Adrenal gland (tissue), 5 donors: ENCODE results near the gene EDAR.

Source experiments
- POLR2A ChIP-seq, 2 donors: fragments of 450-650 bp; IDR thresholded peaks; one replicate each; pipeline ENCODE4 v1.6.1; 2017; ENCODE audit warnings: antibody characterized with exemption in 2 of 2, mild to moderate bottlenecking in 2 of 2, moderate library complexity in 1 of 2
- TF ChIP-seq, protein P1 (sequence below), 6 experiments: fragments of 450-650 bp in 4 of 6; fragments of 200-600 bp in 2 of 6; sonication (generic) in 1 of 6; IDR thresholded peaks; 1 replicate in 5 of 6; 2 replicates in 1 of 6; pipeline versions ENCODE4 v1.5.1 to v1.8.0; 2016 to 2021; ENCODE audit warnings: antibody characterized with exemption in 6 of 6, mild to moderate bottlenecking in 2 of 6, moderate library complexity in 1 of 6
- donor health status: DM: no; HTN: no; CAD: no.

GRCh38 chr2:108950369-108951135, 38.5 kb downstream of the EDAR start:
- TF ChIP-seq, protein P1, sequence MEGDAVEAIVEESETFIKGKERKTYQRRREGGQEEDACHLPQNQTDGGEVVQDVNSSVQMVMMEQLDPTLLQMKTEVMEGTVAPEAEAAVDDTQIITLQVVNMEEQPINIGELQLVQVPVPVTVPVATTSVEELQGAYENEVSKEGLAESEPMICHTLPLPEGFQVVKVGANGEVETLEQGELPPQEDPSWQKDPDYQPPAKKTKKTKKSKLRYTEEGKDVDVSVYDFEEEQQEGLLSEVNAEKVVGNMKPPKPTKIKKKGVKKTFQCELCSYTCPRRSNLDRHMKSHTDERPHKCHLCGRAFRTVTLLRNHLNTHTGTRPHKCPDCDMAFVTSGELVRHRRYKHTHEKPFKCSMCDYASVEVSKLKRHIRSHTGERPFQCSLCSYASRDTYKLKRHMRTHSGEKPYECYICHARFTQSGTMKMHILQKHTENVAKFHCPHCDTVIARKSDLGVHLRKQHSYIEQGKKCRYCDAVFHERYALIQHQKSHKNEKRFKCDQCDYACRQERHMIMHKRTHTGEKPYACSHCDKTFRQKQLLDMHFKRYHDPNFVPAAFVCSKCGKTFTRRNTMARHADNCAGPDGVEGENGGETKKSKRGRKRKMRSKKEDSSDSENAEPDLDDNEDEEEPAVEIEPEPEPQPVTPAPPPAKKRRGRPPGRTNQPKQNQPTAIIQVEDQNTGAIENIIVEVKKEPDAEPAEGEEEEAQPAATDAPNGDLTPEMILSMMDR (IDR thresholded peaks at IDR 0.05) = no peak
- TF ChIP-seq POLR2A (IDR thresholded peaks at IDR 0.05) = no peak
